ENCODE measurements around the gene ANXA2.

- no peak for TF ChIP-seq EZH2phosphoT487 (IDR thresholded peaks at IDR 0.05; ENCODE audit: borderline replicate concordance, low read depth)
- no peak for TF ChIP-seq CTCF (IDR thresholded peaks at IDR 0.05)
- TF ChIP-seq POLR2AphosphoS5 (IDR thresholded peaks at IDR 0.05; ENCODE audit: low read depth, low read length) = no peak
- TF ChIP-seq MAX (IDR thresholded peaks at IDR 0.05; ENCODE audit: low read depth) = no peak
- no peak for TF ChIP-seq JUND (IDR thresholded peaks at IDR 0.05)
- TF ChIP-seq FOXJ3 (CRISPR knock-in tag; IDR thresholded peaks at IDR 0.05) = no peak
- TF ChIP-seq GATA2 (CRISPR knock-in tag; IDR thresholded peaks at IDR 0.05) = no peak
- no peak for TF ChIP-seq EP300 (IDR thresholded peaks at IDR 0.05; ENCODE audit: borderline replicate concordance in 1 of 2, low read depth in 1 of 2, low read length in 1 of 2)
- no peak for TF ChIP-seq RXRA (IDR thresholded peaks at IDR 0.05; ENCODE audit: borderline replicate concordance, low read depth)
- TF ChIP-seq TAF1 (IDR thresholded peaks at IDR 0.05; ENCODE audit: borderline replicate concordance, low read depth, low read length) = no peak
- no peak for TF ChIP-seq ELF1 (IDR thresholded peaks at IDR 0.05)
These were observed 24.5 kb downstream of the ANXA2 start for GRCh38 chr15:60373327-60373726.
